ENCODE results near the gene ARRDC5. TPM values are rescaled to one million over a fixed set of nuclear protein-coding genes. Genes with fewer than 3 reads are reported as not detected.
"Not testable (repeated sequence)": the region's sequence is repeated elsewhere in the genome, so short reads cannot be mapped to it uniquely, and the experiment has no call there.

The ARRDC5 gene
- total RNA-seq, 1 experiment from 2014 or later, result not detected

DNA sequence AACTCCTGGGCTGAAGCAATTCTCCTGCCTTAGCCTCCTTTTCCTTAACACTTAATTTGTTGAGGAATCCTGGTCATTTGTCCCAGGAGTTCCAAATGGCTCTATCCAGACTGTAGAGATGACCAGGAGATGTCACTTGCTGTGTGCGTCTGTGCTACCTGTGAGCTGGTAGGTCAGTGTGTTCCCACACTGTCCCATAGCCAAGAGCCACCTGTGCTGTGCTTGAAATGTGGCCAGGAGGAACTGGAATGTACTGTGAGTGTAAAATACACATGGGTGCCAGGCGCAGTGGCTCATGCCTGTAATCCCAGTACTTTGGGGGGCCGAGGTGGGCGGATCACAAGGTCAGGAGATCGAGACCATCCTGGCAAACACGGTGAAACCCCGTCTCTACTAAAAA is 36.8 kb upstream of the ARRDC5 start:
- Histone ChIP-seq H3K27ac (ENCODE audit: low read depth, low read length, poor library complexity, severe bottlenecking) (no peak overlapping the region), H3K9me3 (ENCODE audit: low read depth, low read length, poor library complexity, severe bottlenecking) (no peaks in the 10 kb centered on the region), H3K4me1 (ENCODE audit: insufficient read depth, low read length, poor library complexity, severe bottlenecking) (no peaks in the 10 kb centered on the region), H3K4me3 (ENCODE audit: low read depth, low read length, poor library complexity, severe bottlenecking) (no peak overlapping the region), H3K27me3 (replicated peaks; ENCODE audit: insufficient read depth, low read depth, low read length, poor library complexity) (no peaks in the 10 kb centered on the region), H3K36me3 (ENCODE audit: insufficient read depth, low read length, poor library complexity, severe bottlenecking) (peaks cover 83% of the 10 kb centered on the region)
- BruUV-seq (replicated peaks), result no TSS peak
- intact Hi-C loops (cut with micrococcal nuclease; ENCODE audit: unreplicated experiment), result no loop called here
- POLR2A ChIA-PET (ENCODE audit: low non-redundant PET), result no interaction called here
- no peak for TF ChIP-seq EZH2 (IDR thresholded peaks at IDR 0.05; ENCODE audit: borderline replicate concordance, low read depth, low read length, poor library complexity, severe bottlenecking)
- no peak for DNase-seq (ENCODE audit: low spot score)
- CTCF ChIA-PET, result no interaction called here

- H3K27ac ChIP-seq (ENCODE audit: low read depth, low read length, poor library complexity, severe bottlenecking); DNase-seq (ENCODE audit: low spot score); H3K4me3 ChIP-seq (ENCODE audit: low read depth, low read length, poor library complexity, severe bottlenecking); BruUV-seq (replicated peaks); H3K4me1 ChIP-seq (ENCODE audit: insufficient read depth, low read length, poor library complexity, severe bottlenecking); H3K9me3 ChIP-seq (ENCODE audit: low read depth, low read length, poor library complexity, severe bottlenecking); H3K27me3 ChIP-seq (replicated peaks; ENCODE audit: insufficient read depth, low read depth, low read length, poor library complexity); intact Hi-C loops (cut with micrococcal nuclease; ENCODE audit: unreplicated experiment); CTCF ChIA-PET: not testable (repeated sequence)
- peaks cover 84% of the 10 kb centered on the region for H3K36me3 ChIP-seq (ENCODE audit: insufficient read depth, low read length, poor library complexity, severe bottlenecking)
- POLR2A ChIA-PET (ENCODE audit: low non-redundant PET), result interaction anchor here (0.7 kb wide), 1 partner anchor 70 kb away, joined by 15 read pairs; no protein-coding TSS in a partner anchor
Measured at GRCh38 chr19:4938461-4938860, 35.8 kb upstream of the ARRDC5 start.

GRCh38 chr19:4937060-4937459 is 34.4 kb upstream of the ARRDC5 start:
- peaks cover 84% of the 10 kb centered on the region for H3K36me3 ChIP-seq (ENCODE audit: insufficient read depth, low read length, poor library complexity, severe bottlenecking)
- TF ChIP-seq, protein P1, sequence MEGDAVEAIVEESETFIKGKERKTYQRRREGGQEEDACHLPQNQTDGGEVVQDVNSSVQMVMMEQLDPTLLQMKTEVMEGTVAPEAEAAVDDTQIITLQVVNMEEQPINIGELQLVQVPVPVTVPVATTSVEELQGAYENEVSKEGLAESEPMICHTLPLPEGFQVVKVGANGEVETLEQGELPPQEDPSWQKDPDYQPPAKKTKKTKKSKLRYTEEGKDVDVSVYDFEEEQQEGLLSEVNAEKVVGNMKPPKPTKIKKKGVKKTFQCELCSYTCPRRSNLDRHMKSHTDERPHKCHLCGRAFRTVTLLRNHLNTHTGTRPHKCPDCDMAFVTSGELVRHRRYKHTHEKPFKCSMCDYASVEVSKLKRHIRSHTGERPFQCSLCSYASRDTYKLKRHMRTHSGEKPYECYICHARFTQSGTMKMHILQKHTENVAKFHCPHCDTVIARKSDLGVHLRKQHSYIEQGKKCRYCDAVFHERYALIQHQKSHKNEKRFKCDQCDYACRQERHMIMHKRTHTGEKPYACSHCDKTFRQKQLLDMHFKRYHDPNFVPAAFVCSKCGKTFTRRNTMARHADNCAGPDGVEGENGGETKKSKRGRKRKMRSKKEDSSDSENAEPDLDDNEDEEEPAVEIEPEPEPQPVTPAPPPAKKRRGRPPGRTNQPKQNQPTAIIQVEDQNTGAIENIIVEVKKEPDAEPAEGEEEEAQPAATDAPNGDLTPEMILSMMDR (conservative IDR thresholded peaks at IDR 0.05; ENCODE audit: low read depth, low read length), result no peak
- no peak for TF ChIP-seq EZH2 (IDR thresholded peaks at IDR 0.05; ENCODE audit: borderline replicate concordance, low read depth, low read length, poor library complexity, severe bottlenecking)
- BruUV-seq (replicated peaks), result no TSS peak
- no peak overlapping the region for H3K4me3 ChIP-seq (ENCODE audit: low read depth, low read length, poor library complexity, severe bottlenecking)
- POLR2A ChIA-PET (ENCODE audit: low non-redundant PET), result no interaction called here
- DNase-seq (ENCODE audit: low spot score), result no peak
- no peaks in the 10 kb centered on the region for H3K9me3 ChIP-seq (ENCODE audit: low read depth, low read length, poor library complexity, severe bottlenecking)
- H3K27me3 ChIP-seq (replicated peaks; ENCODE audit: insufficient read depth, low read depth, low read length, poor library complexity), result no peaks in the 10 kb centered on the region
- intact Hi-C loops (cut with micrococcal nuclease; ENCODE audit: unreplicated experiment), result no loop called here
- H3K4me1 ChIP-seq (ENCODE audit: insufficient read depth, low read length, poor library complexity, severe bottlenecking), result no peaks in the 10 kb centered on the region
- CTCF ChIA-PET, result no interaction called here
- H3K27ac ChIP-seq (ENCODE audit: low read depth, low read length, poor library complexity, severe bottlenecking), result no peak overlapping the region

DNA sequence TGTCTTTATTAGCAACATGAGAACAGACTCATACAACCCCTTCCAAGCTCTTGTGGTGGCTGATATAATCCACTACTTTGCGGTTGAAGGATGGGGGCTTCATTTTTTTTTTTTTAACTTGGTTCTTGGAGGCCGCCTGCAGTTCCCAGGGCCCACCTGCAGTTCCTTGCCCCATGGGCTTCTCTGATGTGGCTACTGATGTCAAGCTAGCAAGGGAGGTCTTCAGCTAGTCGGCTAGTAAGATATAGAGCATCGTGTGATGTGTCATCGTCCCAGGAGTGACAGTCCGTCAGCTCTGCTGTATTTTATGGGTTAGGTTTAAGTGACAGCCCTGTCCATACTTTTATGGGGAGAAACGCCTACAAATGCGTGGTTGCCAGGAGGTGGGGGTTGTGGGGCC is 32.7 kb upstream of the ARRDC5 start:
- POLR2A ChIA-PET (ENCODE audit: low non-redundant PET), result no interaction called here
- TF ChIP-seq, protein P1 (conservative IDR thresholded peaks at IDR 0.05; ENCODE audit: low read depth, low read length), result no peak
- no peak for TF ChIP-seq EZH2 (IDR thresholded peaks at IDR 0.05; ENCODE audit: borderline replicate concordance, low read depth, low read length, poor library complexity, severe bottlenecking)
- BruUV-seq (replicated peaks), result no TSS peak

More for the DNA sequence above, 32.7 kb upstream of the ARRDC5 start:
- CTCF ChIA-PET, result no interaction called here
- H3K9me3 ChIP-seq (ENCODE audit: low read depth, low read length, poor library complexity, severe bottlenecking), result no peaks in the 10 kb centered on the region
- H3K36me3 ChIP-seq (ENCODE audit: insufficient read depth, low read length, poor library complexity, severe bottlenecking), result peaks cover 79% of the 10 kb centered on the region
- no peaks in the 10 kb centered on the region for H3K4me1 ChIP-seq (ENCODE audit: insufficient read depth, low read length, poor library complexity, severe bottlenecking)
- H3K4me3 ChIP-seq (ENCODE audit: low read depth, low read length, poor library complexity, severe bottlenecking), result no peak overlapping the region
- H3K27me3 ChIP-seq (replicated peaks; ENCODE audit: insufficient read depth, low read depth, low read length, poor library complexity), result no peaks in the 10 kb centered on the region
- no peak for DNase-seq (ENCODE audit: low spot score)
- H3K27ac ChIP-seq (ENCODE audit: low read depth, low read length, poor library complexity, severe bottlenecking), result no peak overlapping the region
- intact Hi-C loops (cut with micrococcal nuclease; ENCODE audit: unreplicated experiment), result no loop called here
